ENCODE measurements around the gene CISD2. TPM values are rescaled to one million over a fixed set of nuclear protein-coding genes. Genes with fewer than 3 reads are reported as not detected.
"Not testable (repeated sequence)": the region's sequence is repeated elsewhere in the genome, so short reads cannot be mapped to it uniquely, and the experiment has no call there.

Gene CISD2
- total RNA-seq (10 to 100 TPM; 12.2 to 14.2 (median 13.1) TPM), total RNA-seq (12.1 to 52.3 (median 19.5) reads per million in 29 experiments)
- total RNA-seq (2013): 17.7 TPM

- Mint-ChIP-seq H3K27me3 (no peaks in the 10 kb centered on the region), H3K36me3 (peaks cover 11% of the 10 kb centered on the region), H3K27ac (peak within 1 kb of the TSS; percentile 98 to 99), H3K4me3 (peak within 1 kb of the TSS; percentile 91 to 98 (median 96)), H3K4me1 (peaks cover 56 to 70% (median 70%) of the 10 kb centered on the region in 3 donors), H3K9me3 (no peaks in the 10 kb centered on the region)
- WGBS (ENCODE audit: insufficient coverage): under 1% methylated on average over 64 of the region's 71 CpGs
- no peaks in the 10 kb centered on the region for H3K36me3 ChIP-seq (ENCODE audit: control insufficient read depth in 2 of 2, extremely low read depth in 1 of 2, insufficient read depth in 1 of 2, low read length in 1 of 2)
- peak within 1 kb of the TSS; percentile 93 for H3K27ac ChIP-seq (ENCODE audit: low read length)
- peaks cover 14 to 39% of the 10 kb centered on the region in 2 experiments for H3K4me1 ChIP-seq (ENCODE audit: control insufficient read depth in 1 of 2, extremely low read depth in 1 of 2, insufficient read depth in 2 of 2, low read length in 2 of 2)
- CTCF ChIA-PET: interaction anchor here in 1 of 2 donors (0.7 to 3.2 kb wide), 8 partner anchors 15 to 438 kb away, joined by 3 to 36 read pairs (median 4); partner anchors contain the start of genes MANBA, SLC9B2 and UBE2D3
- POLR2A ChIA-PET: interaction anchor here (0.6 to 3.5 kb wide), 13 partner anchors 9 to 438 kb away, joined by 3 to 65 read pairs (median 5); partner anchors contain the start of genes MANBA (in 2 of the 2) and UBE2D3 (in 2 of the 2)
- H3K9me3 ChIP-seq: no peaks in the 10 kb centered on the region
- H3K4me3 ChIP-seq (ENCODE audit: control insufficient read depth in 1 of 2, extremely low read depth in 1 of 2, low read length in 1 of 2): peak within 1 kb of the TSS; percentile 85 to 87
- ATAC-seq (replicated peaks in 1 of 4) (peak; percentile 86 to 89 (median 86)), DNase-seq (peak; percentile 81 to 95 (median 90))
- no peaks in the 10 kb centered on the region for H3K27me3 ChIP-seq (replicated peaks in 1 of 2; ENCODE audit: control insufficient read depth in 2 of 2, extremely low read depth in 1 of 2, insufficient read depth in 2 of 2, low read length in 1 of 2)
Measured at GRCh38 chr4:102868781-102869568, at the start of gene CISD2. Gene CISD2, plus strand, starts transcription at chr4:102868992. Its CDS starts 93 bp downstream, at chr4:102869085.

GRCh38 chr4:102819100-102819499, 49.7 kb upstream of the CISD2 start:
- ATAC-seq (replicated peaks in 1 of 4); H3K27me3 Mint-ChIP-seq; H3K9me3 ChIP-seq; H3K27me3 ChIP-seq (replicated peaks in 1 of 2; ENCODE audit: control insufficient read depth in 2 of 2, extremely low read depth in 1 of 2, insufficient read depth in 2 of 2, low read length in 1 of 2); DNase-seq; H3K9me3 Mint-ChIP-seq: not testable (repeated sequence)
- Histone ChIP-seq H3K4me3 (ENCODE audit: control insufficient read depth in 1 of 2, extremely low read depth in 1 of 2, low read length in 1 of 2) (peak overlapping the region in 1 of 2 donors; percentile 3), H3K27ac (ENCODE audit: low read length) (peak overlapping the region; percentile 61), H3K4me1 (ENCODE audit: control insufficient read depth in 1 of 2, extremely low read depth in 1 of 2, insufficient read depth in 2 of 2, low read length in 2 of 2) (peaks cover 26 to 81% of the 10 kb centered on the region in 2 experiments), H3K36me3 (ENCODE audit: control insufficient read depth in 2 of 2, extremely low read depth in 1 of 2, insufficient read depth in 1 of 2, low read length in 1 of 2) (peaks cover 0 to 25% of the 10 kb centered on the region in 2 donors)
- whole genome bisulfite sequencing (ENCODE audit: insufficient coverage): 96% methylated on average over 4 of the region's 10 CpGs
- H3K27ac Mint-ChIP-seq: peak overlapping the region; percentile 52 to 92
- peak overlapping the region in 2 of 3 donors; percentile 35 to 52 for H3K4me3 Mint-ChIP-seq
- peaks cover 86 to 93% (median 92%) of the 10 kb centered on the region in 3 donors for H3K4me1 Mint-ChIP-seq
- ChIA-PET POLR2A (interaction anchor here (0.6 to 7.3 kb wide), 5 partner anchors 9 to 49 kb away, joined by 3 to 40 read pairs (median 4); partner anchors contain the start of genes CISD2 (in 1 of the 2) and UBE2D3 (in 1 of the 2)), CTCF (interaction anchor here (0.6 to 5.2 kb wide), 7 partner anchors 8 to 371 kb away, joined by 3 to 29 read pairs (median 4); partner anchors contain the start of gene UBE2D3 (in 1 of the 2))
- H3K36me3 Mint-ChIP-seq: peaks cover 48% of the 10 kb centered on the region

GRCh38 chr4:102819588-102820365, 49.0 kb upstream of the CISD2 start:
- peak overlapping the region; percentile 89 to 92 for H3K27ac Mint-ChIP-seq
- WGBS (ENCODE audit: insufficient coverage): 43% methylated on average over 2 of the region's 8 CpGs
- ATAC-seq (replicated peaks in 1 of 4): peak; percentile 35 to 79 (median 56)
- H3K36me3 Mint-ChIP-seq: peaks cover 53% of the 10 kb centered on the region
- H3K36me3 ChIP-seq (ENCODE audit: control insufficient read depth in 2 of 2, extremely low read depth in 1 of 2, insufficient read depth in 1 of 2, low read length in 1 of 2): peaks cover 0 to 24% of the 10 kb centered on the region in 2 donors
- H3K4me1 Mint-ChIP-seq: peaks cover 86 to 91% (median 90%) of the 10 kb centered on the region in 3 donors
- DNase-seq: peak in 20 of 35 experiments; percentile 6 to 79 (median 41)
- H3K9me3 Mint-ChIP-seq: no peaks in the 10 kb centered on the region
- H3K4me3 Mint-ChIP-seq: no peak overlapping the region
- ChIA-PET POLR2A (interaction anchor here (0.6 to 7.3 kb wide), 8 partner anchors 8 to 59 kb away, joined by 3 to 40 read pairs (median 4); partner anchors contain the start of genes CISD2 (in 1 of the 2), MANBA (in 1 of the 2) and UBE2D3 (in 1 of the 2)), CTCF (interaction anchor here (0.6 to 5.2 kb wide), 8 partner anchors 8 to 390 kb away, joined by 3 to 29 read pairs (median 4); partner anchors contain the start of gene UBE2D3 (in 1 of the 2))
- no peaks in the 10 kb centered on the region for H3K9me3 ChIP-seq
- peak overlapping the region; percentile 61 for H3K27ac ChIP-seq (ENCODE audit: low read length)
- no peaks in the 10 kb centered on the region for H3K27me3 Mint-ChIP-seq
- H3K4me3 ChIP-seq (ENCODE audit: control insufficient read depth in 1 of 2, extremely low read depth in 1 of 2, low read length in 1 of 2): peak overlapping the region in 1 of 2 donors; percentile 8
- H3K27me3 ChIP-seq (replicated peaks in 1 of 2; ENCODE audit: control insufficient read depth in 2 of 2, extremely low read depth in 1 of 2, insufficient read depth in 2 of 2, low read length in 1 of 2): no peaks in the 10 kb centered on the region
- peaks cover 21 to 85% of the 10 kb centered on the region in 2 experiments for H3K4me1 ChIP-seq (ENCODE audit: control insufficient read depth in 1 of 2, extremely low read depth in 1 of 2, insufficient read depth in 2 of 2, low read length in 2 of 2)

GRCh38 chr4:102823464-102823863, 45.3 kb upstream of the CISD2 start:
- Histone ChIP-seq H3K9me3 (no peaks in the 10 kb centered on the region), H3K36me3 (ENCODE audit: control insufficient read depth in 2 of 2, extremely low read depth in 1 of 2, insufficient read depth in 1 of 2, low read length in 1 of 2) (peaks cover 0 to 6% of the 10 kb centered on the region in 2 donors), H3K4me1 (ENCODE audit: control insufficient read depth in 1 of 2, extremely low read depth in 1 of 2, insufficient read depth in 2 of 2, low read length in 2 of 2) (peaks cover 11 to 56% of the 10 kb centered on the region in 2 experiments), H3K27me3 (replicated peaks in 1 of 2; ENCODE audit: control insufficient read depth in 2 of 2, extremely low read depth in 1 of 2, insufficient read depth in 2 of 2, low read length in 1 of 2) (no peaks in the 10 kb centered on the region), H3K4me3 (ENCODE audit: control insufficient read depth in 1 of 2, extremely low read depth in 1 of 2, low read length in 1 of 2) (peak overlapping the region; percentile 32 to 100), H3K27ac (ENCODE audit: low read length) (peak overlapping the region; percentile 28)
- Mint-ChIP-seq H3K4me1 (peaks cover 59 to 63% (median 62%) of the 10 kb centered on the region in 3 donors), H3K36me3 (peaks cover 26% of the 10 kb centered on the region), H3K4me3 (no peak overlapping the region), H3K27me3 (no peaks in the 10 kb centered on the region), H3K9me3 (no peaks in the 10 kb centered on the region), H3K27ac (peak overlapping the region; percentile 55 to 84)
- ChIA-PET POLR2A (interaction anchor here in 1 of 2 donors (0.7 to 7.3 kb wide), 5 partner anchors 13 to 304 kb away, joined by 3 to 40 read pairs (median 3); partner anchors contain the start of gene CISD2), CTCF (interaction anchor here (0.6 to 1.5 kb wide), 5 partner anchors 17 to 1418 kb away, joined by 3 to 6 read pairs (median 3); no protein-coding TSS in a partner anchor)
- no CpG with 5 or more reads among the region's 4 CpGs for WGBS (ENCODE audit: insufficient coverage)
- DNase-seq: no peak
- ATAC-seq (replicated peaks in 1 of 4): no peak

GRCh38 chr4:102823897-102824296, 44.9 kb upstream of the CISD2 start:
- Histone ChIP-seq H3K36me3 (ENCODE audit: control insufficient read depth in 2 of 2, extremely low read depth in 1 of 2, insufficient read depth in 1 of 2, low read length in 1 of 2) (peaks cover 0 to 4% of the 10 kb centered on the region in 2 donors), H3K27me3 (replicated peaks in 1 of 2; ENCODE audit: control insufficient read depth in 2 of 2, extremely low read depth in 1 of 2, insufficient read depth in 2 of 2, low read length in 1 of 2) (no peaks in the 10 kb centered on the region), H3K4me1 (ENCODE audit: control insufficient read depth in 1 of 2, extremely low read depth in 1 of 2, insufficient read depth in 2 of 2, low read length in 2 of 2) (peaks cover 8 to 56% of the 10 kb centered on the region in 2 experiments), H3K27ac (ENCODE audit: low read length) (no peak overlapping the region), H3K9me3 (no peaks in the 10 kb centered on the region), H3K4me3 (ENCODE audit: control insufficient read depth in 1 of 2, extremely low read depth in 1 of 2, low read length in 1 of 2) (peak overlapping the region; percentile 93 to 100)
- ATAC-seq (replicated peaks in 1 of 4) (no peak), DNase-seq (no peak)
- Mint-ChIP-seq H3K27ac (peak overlapping the region in 1 of 2 donors; percentile 55), H3K27me3 (no peaks in the 10 kb centered on the region), H3K4me1 (peaks cover 59 to 63% (median 61%) of the 10 kb centered on the region in 3 donors), H3K9me3 (no peaks in the 10 kb centered on the region), H3K4me3 (no peak overlapping the region), H3K36me3 (peaks cover 22% of the 10 kb centered on the region)
- POLR2A ChIA-PET: interaction anchor here in 1 of 2 donors (0.6 to 3.2 kb wide), 6 partner anchors 7 to 63 kb away, joined by 3 to 30 read pairs (median 8); partner anchors contain the start of genes CISD2 and MANBA
- WGBS (ENCODE audit: insufficient coverage): no CpG with 5 or more reads among the region's 4 CpGs
- CTCF ChIA-PET: interaction anchor here (0.6 to 1.5 kb wide), 4 partner anchors 8 to 251 kb away, joined by 3 to 6 read pairs (median 3); no protein-coding TSS in a partner anchor
